A549 (cell line): ENCODE results near the gene FANCC.

Source experiments
- CEBPB ChIP-seq, 2 experiments: fragments of >200 bp in 1 of 2; sonication (Bioruptor Twin) in 1 of 2; formaldehyde crosslinking in 1 of 2; IDR thresholded peaks; 2 replicates each; pipeline ENCODE4 v1.6.1; 2012 to 2016
- CTCF ChIP-seq: fragments of >200 bp; sonication (Bioruptor Twin); formaldehyde crosslinking; IDR thresholded peaks from 3 replicates; pipeline ENCODE4 v1.5.1; 2016
- ESRRA ChIP-seq: fragments of 150-350 bp; IDR thresholded peaks from 2 replicates; pipeline ENCODE4 v1.6.1; 2014; ENCODE audit warnings: mild to moderate bottlenecking, low read length, borderline replicate concordance
- MAFK ChIP-seq: fragments of 450-650 bp; IDR thresholded peaks from 2 replicates; pipeline ENCODE4 v1.6.1; 2014; ENCODE audit not compliant: partially characterized antibody
- POLR2A ChIP-seq: IDR thresholded peaks from 2 replicates; pipeline ENCODE4 v1.6.1; 2012; ENCODE audit warnings: mild to moderate bottlenecking, low read length
- POLR2AphosphoS2 ChIP-seq: conservative IDR thresholded peaks from 2 replicates; pipeline ENCODE4 v1.6.1; 2012; ENCODE audit warnings: low read length, improper control_type of control experiment, inconsistent platforms
- RAD21 ChIP-seq, 2 experiments: fragments of >200 bp in 1 of 2; sonication (Bioruptor Twin) in 1 of 2; formaldehyde crosslinking in 1 of 2; IDR thresholded peaks in 1 of 2; conservative IDR thresholded peaks in 1 of 2; 2 replicates in 1 of 2; 3 replicates in 1 of 2; pipeline ENCODE4 v1.6.1; 2012 to 2018; ENCODE audit warnings: inconsistent platforms in 1 of 2
- RCOR1 ChIP-seq: fragments of 150-350 bp; IDR thresholded peaks from 2 replicates; pipeline ENCODE4 v1.6.1; 2014; ENCODE audit warnings: antibody characterized with exemption, low read length, low read depth
- REST ChIP-seq: fragments of 200-600 bp; sonication (generic); IDR thresholded peaks from 2 replicates; pipeline ENCODE4 v1.6.1; 2016; ENCODE audit warnings: antibody characterized with exemption, mild to moderate bottlenecking, moderate library complexity
- SMC3 ChIP-seq: fragments of >200 bp; sonication (Bioruptor Twin); formaldehyde crosslinking; IDR thresholded peaks from 3 replicates; pipeline ENCODE4 v1.6.1; 2018; ENCODE audit warnings: inconsistent platforms
- USF2 ChIP-seq: fragments of 450-650 bp; IDR thresholded peaks from 2 replicates; pipeline ENCODE4 v1.6.1; 2014; ENCODE audit warnings: antibody characterized with exemption

GRCh38 chr9:95148208-95148520 is 169.3 kb downstream of the FANCC start:
- TF ChIP-seq POLR2A (no peak), SMC3 (no peak), RAD21 (conservative IDR thresholded peaks at IDR 0.05 in 1 of 2, IDR thresholded peaks at IDR 0.05 in 1 of 2) (no peak), POLR2AphosphoS2 (no peak), CTCF (no peak), CEBPB (IDR thresholded peaks at IDR 0.05) (no peak), REST (no peak), ESRRA (no peak), USF2 (no peak), RCOR1 (no peak), MAFK (no peak)
